HCT116 (cell line): ENCODE measurements around the gene OTUD5.

Experiments used
- ATF3 ChIP-seq: IDR thresholded peaks from 2 replicates; pipeline ENCODE4 v1.6.1; 2012
- CEBPB ChIP-seq: IDR thresholded peaks from 2 replicates; pipeline ENCODE4 v1.6.1; 2012; ENCODE audit warnings: low read depth
- CTCF ChIP-seq, 3 experiments: fragments of 200-600 bp in 1 of 3; sonication (generic) in 1 of 3; IDR thresholded peaks in 2 of 3; conservative IDR thresholded peaks in 1 of 3; 2 replicates each; pipeline ENCODE4 v1.5.1; 2012 to 2017; ENCODE audit warnings: low read depth in 2 of 3, low read length in 2 of 3, antibody characterized with exemption in 1 of 3, borderline replicate concordance in 1 of 3, control low read depth in 1 of 3, mild to moderate bottlenecking in 1 of 3, mixed read lengths in 1 of 3, mixed run types in 1 of 3, moderate library complexity in 1 of 3; ENCODE audit not compliant: insufficient read depth in 1 of 3
- EGR1 ChIP-seq: IDR thresholded peaks from 2 replicates; pipeline ENCODE4 v1.6.1; 2012; ENCODE audit warnings: low read depth
- EZH2 ChIP-seq: fragments of 200-600 bp; sonication (generic); IDR thresholded peaks from 2 replicates; pipeline ENCODE4 v1.6.1; 2017; ENCODE audit warnings: antibody characterized with exemption, mixed run types
- EZH2phosphoT487 ChIP-seq: fragments of 200-600 bp; IDR thresholded peaks from 2 replicates; pipeline ENCODE4 v1.6.1; 2018; ENCODE audit warnings: antibody characterized with exemption, borderline replicate concordance
- POLR2A ChIP-seq: IDR thresholded peaks from 2 replicates; pipeline ENCODE4 v1.7.0; 2011; ENCODE audit warnings: borderline replicate concordance; ENCODE audit not compliant: insufficient read depth, insufficient read length; ENCODE audit errors: extremely low read depth
- POLR2AphosphoS5 ChIP-seq: IDR thresholded peaks from 2 replicates; pipeline ENCODE4 v1.6.1; 2011; ENCODE audit warnings: mild to moderate bottlenecking, low read depth, low read length, moderate library complexity
- SIN3A ChIP-seq: IDR thresholded peaks from 2 replicates; pipeline ENCODE4 v1.6.1; 2012; ENCODE audit warnings: low read depth
- SP1 ChIP-seq: IDR thresholded peaks from 2 replicates; pipeline ENCODE4 v1.6.1; 2012; ENCODE audit warnings: low read depth
- TCF7L2 ChIP-seq: IDR thresholded peaks from 2 replicates; pipeline ENCODE4 v1.7.0; 2011; ENCODE audit warnings: borderline replicate concordance, inconsistent platforms; ENCODE audit not compliant: insufficient read depth, insufficient read length; ENCODE audit errors: extremely low read depth
- ZFX ChIP-seq: fragments of 450-650 bp; IDR thresholded peaks from 2 replicates; pipeline ENCODE4 v1.6.1; 2017
- TF ChIP-seq, protein P1 (sequence below): IDR thresholded peaks from 2 replicates; pipeline ENCODE4 v1.6.1; 2012
- TF ChIP-seq, protein P2 (sequence below): IDR thresholded peaks from 2 replicates; pipeline ENCODE4 v1.6.1; 2012; ENCODE audit warnings: low read depth

- TF ChIP-seq CTCF (IDR thresholded peaks at IDR 0.05 in 2 of 3, conservative IDR thresholded peaks at IDR 0.05 in 1 of 3; ENCODE audit: borderline replicate concordance in 1 of 3, insufficient read depth in 1 of 3, low read depth in 2 of 3, low read length in 2 of 3) (no peak), CEBPB (no peak), SIN3A (no peak), POLR2A (no peak), SP1 (no peak), ATF3 (no peak), POLR2AphosphoS5 (no peak), EZH2 (no peak), EZH2phosphoT487 (no peak), TCF7L2 (no peak), EGR1 (no peak), ZFX (no peak)
- TF ChIP-seq, protein P1, sequence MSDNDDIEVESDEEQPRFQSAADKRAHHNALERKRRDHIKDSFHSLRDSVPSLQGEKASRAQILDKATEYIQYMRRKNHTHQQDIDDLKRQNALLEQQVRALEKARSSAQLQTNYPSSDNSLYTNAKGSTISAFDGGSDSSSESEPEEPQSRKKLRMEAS, result no peak
- TF ChIP-seq, protein P2, sequence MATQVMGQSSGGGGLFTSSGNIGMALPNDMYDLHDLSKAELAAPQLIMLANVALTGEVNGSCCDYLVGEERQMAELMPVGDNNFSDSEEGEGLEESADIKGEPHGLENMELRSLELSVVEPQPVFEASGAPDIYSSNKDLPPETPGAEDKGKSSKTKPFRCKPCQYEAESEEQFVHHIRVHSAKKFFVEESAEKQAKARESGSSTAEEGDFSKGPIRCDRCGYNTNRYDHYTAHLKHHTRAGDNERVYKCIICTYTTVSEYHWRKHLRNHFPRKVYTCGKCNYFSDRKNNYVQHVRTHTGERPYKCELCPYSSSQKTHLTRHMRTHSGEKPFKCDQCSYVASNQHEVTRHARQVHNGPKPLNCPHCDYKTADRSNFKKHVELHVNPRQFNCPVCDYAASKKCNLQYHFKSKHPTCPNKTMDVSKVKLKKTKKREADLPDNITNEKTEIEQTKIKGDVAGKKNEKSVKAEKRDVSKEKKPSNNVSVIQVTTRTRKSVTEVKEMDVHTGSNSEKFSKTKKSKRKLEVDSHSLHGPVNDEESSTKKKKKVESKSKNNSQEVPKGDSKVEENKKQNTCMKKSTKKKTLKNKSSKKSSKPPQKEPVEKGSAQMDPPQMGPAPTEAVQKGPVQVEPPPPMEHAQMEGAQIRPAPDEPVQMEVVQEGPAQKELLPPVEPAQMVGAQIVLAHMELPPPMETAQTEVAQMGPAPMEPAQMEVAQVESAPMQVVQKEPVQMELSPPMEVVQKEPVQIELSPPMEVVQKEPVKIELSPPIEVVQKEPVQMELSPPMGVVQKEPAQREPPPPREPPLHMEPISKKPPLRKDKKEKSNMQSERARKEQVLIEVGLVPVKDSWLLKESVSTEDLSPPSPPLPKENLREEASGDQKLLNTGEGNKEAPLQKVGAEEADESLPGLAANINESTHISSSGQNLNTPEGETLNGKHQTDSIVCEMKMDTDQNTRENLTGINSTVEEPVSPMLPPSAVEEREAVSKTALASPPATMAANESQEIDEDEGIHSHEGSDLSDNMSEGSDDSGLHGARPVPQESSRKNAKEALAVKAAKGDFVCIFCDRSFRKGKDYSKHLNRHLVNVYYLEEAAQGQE, result no peak
Observed at GRCh38 chrX:48892896-48893295, 64.5 kb downstream of the OTUD5 start.
